ACC112 (cell line): ENCODE data around the gene DHX36.

Source experiments
- H2AFZ ChIP-seq: fragments of 200-600 bp; sonication (generic); one replicate; pipeline ENCODE4 v1.6.0; 2017; ENCODE audit warnings: antibody characterized with exemption, low read length; ENCODE audit not compliant: unreplicated experiment
- H3K27ac ChIP-seq: fragments of 200-600 bp; sonication (generic); 2 replicates; pipeline ENCODE4 v1.5.1; 2014; ENCODE audit warnings: low read depth, mild to moderate bottlenecking, antibody characterized with exemption, low read length, moderate library complexity
- H3K27me3 ChIP-seq: fragments of 200-600 bp; sonication (generic); 2 replicates; pipeline ENCODE4 v1.6.1; 2014; ENCODE audit warnings: mild to moderate bottlenecking, antibody characterized with exemption, low read length, moderate library complexity, mixed read lengths; ENCODE audit not compliant: insufficient read depth
- H3K36me3 ChIP-seq: fragments of 200-600 bp; sonication (generic); 2 replicates; pipeline ENCODE4 v1.6.1; 2016; ENCODE audit warnings: mild to moderate bottlenecking, antibody characterized with exemption, low read length, moderate library complexity, mixed read lengths; ENCODE audit not compliant: insufficient read depth
- H3K4me1 ChIP-seq: fragments of 200-600 bp; sonication (generic); one replicate; pipeline ENCODE4 v1.6.1; 2016; ENCODE audit warnings: low read length, mixed read lengths; ENCODE audit not compliant: insufficient read depth, unreplicated experiment, control insufficient read depth
- H3K4me3 ChIP-seq: fragments of 200-600 bp; sonication (generic); 2 replicates; pipeline ENCODE4 v1.5.1; 2014; ENCODE audit warnings: mild to moderate bottlenecking, low read depth, low read length
- H3K79me2 ChIP-seq: fragments of 200-600 bp; sonication (generic); one replicate; pipeline ENCODE4 v1.6.0; 2016; ENCODE audit warnings: low read length; ENCODE audit not compliant: control insufficient read depth, unreplicated experiment, insufficient read depth

Gene DHX36

GRCh38 chr3:154323891-154324738, at the start of gene DHX36:
Gene DHX36, minus strand, starts transcription at chr3:154324487. Its CDS starts 71 bp downstream, at chr3:154324416.
- Histone ChIP-seq H3K4me1 (peaks cover 18% of the 10 kb centered on the region), H3K36me3 (peaks cover 17% of the 10 kb centered on the region; the same call in 1 of the 2 replicates), H3K79me2 (peaks cover 51% of the 10 kb centered on the region), H2AFZ (peak within 1 kb of the TSS; percentile 88), H3K27me3 (no peaks in the 10 kb centered on the region), H3K4me3 (peak within 1 kb of the TSS; percentile 93), H3K27ac (peak within 1 kb of the TSS; percentile 78)

GRCh38 chr3:154367221-154367620, 42.9 kb upstream of the DHX36 start:
- H3K27me3 ChIP-seq, result peaks cover 16% of the 10 kb centered on the region; the same call in 1 of the 2 replicates

GRCh38 chr3:154364849-154365248, 40.6 kb upstream of the DHX36 start:
- Histone ChIP-seq H2AFZ (no peak overlapping the region), H3K79me2 (no peaks in the 10 kb centered on the region), H3K27ac (no peak overlapping the region), H3K4me3 (no peak overlapping the region), H3K36me3 (no peaks in the 10 kb centered on the region), H3K4me1 (no peaks in the 10 kb centered on the region), H3K27me3 (peaks cover 16% of the 10 kb centered on the region; the same call in 1 of the 2 replicates)

More at GRCh38 chr3:154367221-154367620, 42.9 kb upstream of the DHX36 start:
- Histone ChIP-seq H3K79me2 (no peaks in the 10 kb centered on the region), H2AFZ (no peak overlapping the region), H3K4me3 (no peak overlapping the region), H3K4me1 (no peaks in the 10 kb centered on the region), H3K27ac (no peak overlapping the region), H3K36me3 (no peaks in the 10 kb centered on the region)

GRCh38 chr3:154361099-154361498, 36.8 kb upstream of the DHX36 start:
- Histone ChIP-seq H3K36me3 (no peaks in the 10 kb centered on the region), H3K27me3 (peaks cover 14% of the 10 kb centered on the region; the same call in 1 of the 2 replicates), H3K79me2 (no peaks in the 10 kb centered on the region), H3K27ac (no peak overlapping the region), H3K4me3 (no peak overlapping the region), H2AFZ (no peak overlapping the region), H3K4me1 (no peaks in the 10 kb centered on the region)

- Histone ChIP-seq H3K27ac (no peak overlapping the region), H3K4me3 (no peak overlapping the region), H2AFZ (no peak overlapping the region), H3K36me3 (no peaks in the 10 kb centered on the region), H3K4me1 (no peaks in the 10 kb centered on the region), H3K79me2 (no peaks in the 10 kb centered on the region), H3K27me3 (peaks cover 27% of the 10 kb centered on the region)
Observed at GRCh38 chr3:154356009-154356408, 31.7 kb upstream of the DHX36 start.

- H3K79me2 ChIP-seq, result no peaks in the 10 kb centered on the region
- H3K4me1 ChIP-seq, result no peaks in the 10 kb centered on the region
- no peak overlapping the region for H3K27ac ChIP-seq
- H3K27me3 ChIP-seq, result peaks cover 36% of the 10 kb centered on the region
- H3K4me3 ChIP-seq, result no peak overlapping the region
- no peaks in the 10 kb centered on the region for H3K36me3 ChIP-seq
- H2AFZ ChIP-seq, result peak overlapping the region; percentile 55
Observed at GRCh38 chr3:154349223-154349622, 24.9 kb upstream of the DHX36 start.

GRCh38 chr3:154345422-154346122, 21.3 kb upstream of the DHX36 start:
- Histone ChIP-seq H3K4me3 (no peak overlapping the region), H3K4me1 (no peaks in the 10 kb centered on the region), H3K36me3 (no peaks in the 10 kb centered on the region), H2AFZ (no peak overlapping the region), H3K79me2 (no peaks in the 10 kb centered on the region), H3K27ac (no peak overlapping the region), H3K27me3 (peaks cover 18% of the 10 kb centered on the region)

- H2AFZ ChIP-seq, result no peak overlapping the region
- peaks cover 4% of the 10 kb centered on the region for H3K4me1 ChIP-seq
- H3K79me2 ChIP-seq, result no peaks in the 10 kb centered on the region
- H3K27ac ChIP-seq, result no peak overlapping the region
- no peaks in the 10 kb centered on the region for H3K27me3 ChIP-seq
- no peak overlapping the region for H3K4me3 ChIP-seq
- H3K36me3 ChIP-seq, result no peaks in the 10 kb centered on the region
Observed at GRCh38 chr3:154338570-154338969, 14.3 kb upstream of the DHX36 start.

GRCh38 chr3:154338008-154338407, 13.7 kb upstream of the DHX36 start:
- Histone ChIP-seq H2AFZ (no peak overlapping the region), H3K27ac (no peak overlapping the region), H3K4me3 (no peak overlapping the region), H3K36me3 (no peaks in the 10 kb centered on the region), H3K27me3 (0 out of 2 replicates have a peak, but pooled peaks cover 4% of the 10 kb centered on the region), H3K4me1 (peaks cover 4% of the 10 kb centered on the region), H3K79me2 (no peaks in the 10 kb centered on the region)

- no peak overlapping the region for H3K4me3 ChIP-seq
- H3K79me2 ChIP-seq, result no peaks in the 10 kb centered on the region
- H3K27ac ChIP-seq, result no peak overlapping the region
- H2AFZ ChIP-seq, result no peak overlapping the region
- H3K27me3 ChIP-seq, result peaks cover 11% of the 10 kb centered on the region; the same call in 1 of the 2 replicates
- no peaks in the 10 kb centered on the region for H3K36me3 ChIP-seq
- H3K4me1 ChIP-seq, result peaks cover 4% of the 10 kb centered on the region
Observed at GRCh38 chr3:154334973-154335420, 10.7 kb upstream of the DHX36 start.
